Measurements from ENCODE around the gene RFT1.

- TF ChIP-seq TOX (CRISPR knock-in tag; IDR thresholded peaks at IDR 0.05; ENCODE audit: borderline replicate concordance) = no peak
- TF ChIP-seq, protein P1, sequence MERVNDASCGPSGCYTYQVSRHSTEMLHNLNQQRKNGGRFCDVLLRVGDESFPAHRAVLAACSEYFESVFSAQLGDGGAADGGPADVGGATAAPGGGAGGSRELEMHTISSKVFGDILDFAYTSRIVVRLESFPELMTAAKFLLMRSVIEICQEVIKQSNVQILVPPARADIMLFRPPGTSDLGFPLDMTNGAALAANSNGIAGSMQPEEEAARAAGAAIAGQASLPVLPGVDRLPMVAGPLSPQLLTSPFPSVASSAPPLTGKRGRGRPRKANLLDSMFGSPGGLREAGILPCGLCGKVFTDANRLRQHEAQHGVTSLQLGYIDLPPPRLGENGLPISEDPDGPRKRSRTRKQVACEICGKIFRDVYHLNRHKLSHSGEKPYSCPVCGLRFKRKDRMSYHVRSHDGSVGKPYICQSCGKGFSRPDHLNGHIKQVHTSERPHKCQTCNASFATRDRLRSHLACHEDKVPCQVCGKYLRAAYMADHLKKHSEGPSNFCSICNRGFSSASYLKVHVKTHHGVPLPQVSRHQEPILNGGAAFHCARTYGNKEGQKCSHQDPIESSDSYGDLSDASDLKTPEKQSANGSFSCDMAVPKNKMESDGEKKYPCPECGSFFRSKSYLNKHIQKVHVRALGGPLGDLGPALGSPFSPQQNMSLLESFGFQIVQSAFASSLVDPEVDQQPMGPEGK (CRISPR knock-in tag; IDR thresholded peaks at IDR 0.05; ENCODE audit: borderline replicate concordance) = no peak
- no peak for TF ChIP-seq GLIS3 (CRISPR knock-in tag; IDR thresholded peaks at IDR 0.05)
- TF ChIP-seq CREB5 (CRISPR knock-in tag; IDR thresholded peaks at IDR 0.05; ENCODE audit: low read depth) = no peak
- TF ChIP-seq CSDC2 (CRISPR knock-in tag; IDR thresholded peaks at IDR 0.05) = no peak
- TF ChIP-seq ZNF8 (CRISPR knock-in tag; IDR thresholded peaks at IDR 0.05) = no peak
- no peak for TF ChIP-seq ZFP3 (CRISPR knock-in tag; IDR thresholded peaks at IDR 0.05)
Observed at GRCh38 chr3:53114412-53115074, 15.7 kb downstream of the RFT1 start.
